ENCODE data around the gene CRYGN.

The CRYGN gene

GRCh38 chr7:151390598-151391357 is 49.2 kb downstream of the CRYGN start:
- no peak for DNase-seq (ENCODE audit: low spot score)

DNA sequence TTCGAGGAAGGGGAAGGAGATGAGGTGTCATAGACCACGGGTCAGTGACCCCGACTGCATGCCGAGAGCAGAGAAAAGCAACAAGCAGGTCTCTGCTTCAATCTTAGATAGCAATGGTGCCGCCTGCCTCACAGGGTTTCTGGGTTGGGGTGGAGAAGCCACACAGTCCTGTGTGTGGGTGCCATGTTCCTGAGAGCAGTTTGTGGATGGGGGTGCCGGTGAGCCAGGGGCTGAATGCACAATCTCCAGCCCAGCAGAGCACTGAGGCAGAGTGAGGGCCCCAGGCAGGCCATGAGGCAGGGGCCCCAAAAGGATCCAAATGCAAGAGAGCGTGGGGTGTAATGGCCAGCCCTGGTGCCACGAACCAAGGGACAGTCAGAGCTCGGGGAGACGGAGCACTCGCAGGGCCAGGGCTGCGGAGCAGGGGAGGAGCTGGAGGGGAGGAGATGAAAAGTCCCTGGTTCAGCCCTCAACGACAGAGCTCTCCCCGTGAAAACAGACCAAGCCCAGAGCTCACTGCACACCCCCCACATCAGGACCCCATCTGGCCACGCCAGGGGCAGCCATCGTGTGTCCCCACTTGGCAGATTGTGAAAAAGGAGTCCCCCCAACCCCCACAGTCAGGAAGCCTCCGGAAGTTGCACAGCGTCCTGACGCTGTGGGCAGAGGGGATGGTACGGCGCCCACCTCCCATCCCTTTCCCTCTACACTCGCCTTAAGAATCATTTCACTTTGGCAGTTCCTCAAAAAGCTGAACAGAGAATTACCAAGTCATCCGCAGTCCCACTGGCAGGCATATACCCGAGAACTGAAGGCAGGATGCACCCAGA is 50.0 kb downstream of the CRYGN start:
- no peak for DNase-seq (ENCODE audit: low spot score)

- no peak for DNase-seq (ENCODE audit: low spot score)
Observed at GRCh38 chr7:151389096-151389767, 50.7 kb downstream of the CRYGN start.

GRCh38 chr7:151388430-151388829 is 51.5 kb downstream of the CRYGN start:
- DNase-seq (ENCODE audit: low spot score): no peak

GRCh38 chr7:151388007-151388297 is 52.0 kb downstream of the CRYGN start:
- no peak for DNase-seq (ENCODE audit: low spot score)

DNA sequence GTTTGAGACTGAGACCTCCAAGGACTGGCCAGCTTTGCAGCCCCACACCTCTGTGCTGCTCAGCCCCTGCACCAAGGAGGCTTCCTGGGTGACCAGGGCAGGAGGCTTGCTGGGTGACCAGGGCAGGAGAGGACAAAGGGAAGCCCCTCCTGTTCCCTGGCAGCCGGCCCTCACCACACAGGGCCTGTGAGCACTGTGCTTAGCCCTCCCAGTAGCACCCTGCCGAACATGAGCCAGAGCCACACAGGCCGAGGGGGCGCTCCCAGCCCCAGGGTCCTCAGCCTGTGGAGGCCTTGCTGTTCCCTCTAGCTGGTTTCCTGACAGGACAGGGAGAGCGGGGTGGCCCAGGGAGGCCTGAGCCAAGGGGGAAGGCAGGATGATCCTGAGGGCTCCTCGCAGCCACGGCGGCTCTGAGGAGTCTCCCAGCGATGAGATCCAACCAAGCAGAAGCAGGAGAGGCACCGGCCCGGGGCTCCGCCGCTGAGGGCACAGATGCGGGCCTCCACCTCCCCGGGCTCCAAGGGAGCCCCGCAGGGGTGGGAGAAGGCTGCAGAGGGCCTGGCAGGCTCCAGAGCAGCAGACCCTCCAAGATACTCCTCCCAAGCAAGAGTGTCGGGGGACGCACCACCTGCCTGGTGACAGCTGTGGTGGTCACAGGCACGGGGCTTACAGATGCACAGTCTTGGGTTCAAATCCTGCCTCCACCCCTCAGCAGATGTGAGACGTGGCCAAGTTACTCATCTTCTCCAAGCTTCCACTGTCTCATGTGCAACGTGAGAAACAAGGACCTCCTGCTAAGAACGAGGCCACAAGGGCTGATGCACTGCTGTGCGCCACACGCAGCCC is 52.6 kb downstream of the CRYGN start:
- DNase-seq (ENCODE audit: low spot score): no peak

- no peak for DNase-seq (ENCODE audit: low spot score)
Observed at GRCh38 chr7:151386301-151387160, 53.4 kb downstream of the CRYGN start.

DNA sequence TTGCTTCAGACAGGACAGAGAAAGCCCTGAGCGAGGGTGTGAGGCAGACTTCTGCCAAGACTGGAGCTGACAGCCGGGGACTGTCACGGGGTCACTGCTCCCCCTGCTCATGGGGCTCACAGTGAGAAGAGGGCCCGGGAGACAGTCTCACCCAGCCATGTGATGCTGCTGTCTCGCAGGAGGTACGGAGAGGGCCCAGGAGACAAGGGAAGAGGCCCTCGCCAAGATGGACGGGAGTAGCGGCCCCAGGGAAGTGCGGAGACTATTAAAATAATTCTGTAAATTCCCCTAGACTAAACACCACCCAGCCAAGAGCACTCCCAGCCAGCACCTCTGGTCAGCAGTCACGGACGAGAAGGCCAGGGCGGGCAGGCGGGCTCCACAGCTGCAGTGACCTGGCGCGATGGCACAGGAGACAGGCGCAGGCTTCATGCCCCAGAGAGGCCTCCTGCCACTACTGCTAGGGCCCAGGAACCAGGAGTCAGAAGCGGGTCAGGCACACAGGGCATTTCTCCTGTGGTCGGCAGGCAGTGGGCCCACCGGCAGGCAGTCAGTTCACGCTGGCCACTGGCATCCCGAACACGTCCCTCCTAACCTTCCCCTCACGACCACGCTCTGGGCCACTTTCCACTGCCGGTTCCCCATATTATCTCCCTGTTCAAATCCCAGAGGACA is 54.2 kb downstream of the CRYGN start:
- DNase-seq (ENCODE audit: low spot score): no peak

- DNase-seq (ENCODE audit: low spot score): no peak
Observed at GRCh38 chr7:151384776-151385625, 54.9 kb downstream of the CRYGN start.

- DNase-seq (ENCODE audit: low spot score): no peak
Observed at GRCh38 chr7:151384352-151384697, 55.6 kb downstream of the CRYGN start.

- no peak for DNase-seq (ENCODE audit: low spot score)
Observed at GRCh38 chr7:151383638-151384351, 56.1 kb downstream of the CRYGN start.

- no peak for DNase-seq (ENCODE audit: low spot score)
Observed at GRCh38 chr7:151382079-151382885, 57.7 kb downstream of the CRYGN start.

- no peak for DNase-seq (ENCODE audit: low spot score)
Observed at GRCh38 chr7:151381348-151382078, 58.4 kb downstream of the CRYGN start.

- DNase-seq (ENCODE audit: low spot score): no peak
Observed at GRCh38 chr7:151381098-151381347, 58.9 kb downstream of the CRYGN start.

GRCh38 chr7:151380199-151381097 is 59.5 kb downstream of the CRYGN start:
- DNase-seq (ENCODE audit: low spot score): no peak

- DNase-seq (ENCODE audit: low spot score): no peak
Observed at GRCh38 chr7:151379534-151380198, 60.3 kb downstream of the CRYGN start.
